HepG2 (cell line): ENCODE results near the gene CCDC80. TPM values are rescaled to one million over a fixed set of nuclear protein-coding genes. Genes with fewer than 3 reads are reported as not detected.

Experiments
- ATAC-seq: fragments of 200-7000 bp; cut with Tn5 transposase; 3 replicates; pipeline ENCODE4 v1.9.1; 2020; ENCODE audit warnings: mild to moderate bottlenecking, moderate library complexity
- BruUV-seq: library from RNA; stranded (reverse); fragments of 400-500 nt; replicated peaks from 2 replicates; lab custom pipeline; 2021; lab: Mats Ljungman, UMichigan
- CTCF ChIA-PET: fragments of 300-600 bp; formaldehyde crosslinking; extraction: SDS; loops from one replicate; lab custom pipeline; 2021; ENCODE audit warnings: low total read pairs, inconsistent platforms, low intra/inter-chr PET ratio; lab: Yijun Ruan, JAX
- POLR2A ChIA-PET: fragments of 350-600 bp; sonication (Branson Sonifier 250); formaldehyde crosslinking; loops from one replicate; lab custom pipeline; 2020; ENCODE audit warnings: antibody characterized with exemption, inconsistent platforms; lab: Yijun Ruan, JAX
- DNase-seq: peaks from one replicate; pipeline ENCODE4 v3.0.0-alpha.2; 2015; ENCODE audit warnings: low spot score
- FAIRE-seq: peaks from 3 replicates; lab custom pipeline; 2011; peaks lifted over from hg19 to GRCh38; lab: Jason Lieb, UNC
- H2AFZ ChIP-seq: one replicate; pipeline ENCODE4 v1.6.1; 2011; ENCODE audit warnings: low read length, inconsistent platforms
- H3K27ac ChIP-seq: fragments of 300-600 bp; 3 replicates; pipeline ENCODE4 v1.8.0; 2011; ENCODE audit warnings: mixed run types, mild to moderate bottlenecking, mixed read lengths, low read length, inconsistent platforms; ENCODE audit not compliant: insufficient read depth; ENCODE audit errors: extremely low read length
- H3K27me3 ChIP-seq, 2 experiments: fragments of 200-600 bp in 1 of 2; 2 replicates in 1 of 2; 3 replicates in 1 of 2; pipeline versions ENCODE4 v1.6.0 to v1.8.0; 2011; ENCODE audit warnings: low read length in 2 of 2, mild to moderate bottlenecking in 2 of 2, moderate library complexity in 2 of 2, inconsistent platforms in 1 of 2; ENCODE audit not compliant: insufficient read depth in 2 of 2, control insufficient read depth in 1 of 2
- H3K36me3 ChIP-seq, 2 experiments: fragments of 200-600 bp in 1 of 2; replicated peaks in 1 of 2; 2 replicates in 1 of 2; 3 replicates in 1 of 2; pipeline versions ENCODE4 v1.5.1 to v1.8.0; 2011; ENCODE audit warnings: low read length in 2 of 2, inconsistent platforms in 1 of 2; ENCODE audit not compliant: insufficient read depth in 2 of 2, control insufficient read depth in 1 of 2
- H3K4me1 ChIP-seq: 2 replicates; pipeline ENCODE4 v1.5.1; 2012; ENCODE audit warnings: low read length, inconsistent platforms; ENCODE audit not compliant: insufficient read depth
- H3K4me2 ChIP-seq: 2 replicates; pipeline ENCODE4 v1.6.0; 2011; ENCODE audit warnings: low read depth, low read length, inconsistent platforms
- H3K4me3 ChIP-seq, 3 experiments: fragments of 200-600 bp in 1 of 3; sonication (generic), shearing (Covaris generic) in 1 of 3; replicated peaks in 1 of 3; 2 replicates each; pipeline ENCODE4 v1.5.1; 2011 to 2016; ENCODE audit warnings: low read length in 3 of 3, inconsistent platforms in 2 of 3, low read depth in 2 of 3, mild to moderate bottlenecking in 2 of 3, control low read depth in 1 of 3, mixed read lengths in 1 of 3; ENCODE audit not compliant: insufficient read depth in 1 of 3
- H3K79me2 ChIP-seq: one replicate; pipeline ENCODE4 v1.6.1; 2011; ENCODE audit warnings: low read length, inconsistent platforms; ENCODE audit not compliant: insufficient read depth
- H3K9ac ChIP-seq: 2 replicates; pipeline ENCODE4 v1.6.0; 2011; ENCODE audit warnings: mild to moderate bottlenecking, low read depth, low read length, inconsistent platforms; ENCODE audit not compliant: insufficient read depth
- H3K9me3 ChIP-seq: 2 replicates; pipeline ENCODE4 v1.5.1; 2012; ENCODE audit warnings: mild to moderate bottlenecking, low read length
- H4K20me1 ChIP-seq: 2 replicates; pipeline ENCODE4 v1.6.0; 2011; ENCODE audit warnings: inconsistent platforms, mild to moderate bottlenecking, low read length, moderate library complexity; ENCODE audit not compliant: insufficient read depth
- ATF7 ChIP-seq, 2 experiments: fragments of 450-650 bp in 1 of 2; sonication (generic) in 1 of 2; formaldehyde crosslinking in 1 of 2; IDR thresholded peaks; 2 replicates each; pipeline versions ENCODE4 v1.4.0 to v1.6.1; 2016 to 2020; ENCODE audit warnings: antibody characterized with exemption in 1 of 2, mild to moderate bottlenecking in 1 of 2, missing genetic modification reagents in 1 of 2
- ETV5 ChIP-seq: IDR thresholded peaks from 2 replicates; pipeline ENCODE4 v1.6.1; 2018; ENCODE audit warnings: missing biosample characterization, missing genetic modification reagents, inconsistent platforms, borderline replicate concordance
- FOXA1 ChIP-seq, 2 experiments: fragments of 450-650 bp in 1 of 2; sonication (generic) in 1 of 2; formaldehyde crosslinking in 1 of 2; IDR thresholded peaks; 2 replicates each; pipeline versions ENCODE4 v1.4.0 to v1.6.1; 2016 to 2020; ENCODE audit warnings: missing genetic modification reagents in 1 of 2
- MIER3 ChIP-seq: IDR thresholded peaks from 2 replicates; pipeline ENCODE4 v1.6.1; 2016; ENCODE audit warnings: missing compliant biosample characterization, borderline replicate concordance
- NFKB2 ChIP-seq: sonication (generic); formaldehyde crosslinking; IDR thresholded peaks from 2 replicates; pipeline ENCODE4 v1.4.0; 2020; ENCODE audit warnings: missing genetic modification reagents, borderline replicate concordance
- SNAI1 ChIP-seq: sonication (generic); formaldehyde crosslinking; IDR thresholded peaks from 2 replicates; pipeline ENCODE4 v1.5.0; 2020; ENCODE audit warnings: mild to moderate bottlenecking, missing genetic modification reagents, borderline replicate concordance
- TMF1 ChIP-seq: sonication (generic); formaldehyde crosslinking; IDR thresholded peaks from 2 replicates; pipeline ENCODE4 v1.8.1; 2022; ENCODE audit warnings: low read depth, missing genetic modification reagents
- TOE1 ChIP-seq: sonication (generic); formaldehyde crosslinking; IDR thresholded peaks from 2 replicates; pipeline ENCODE4 v1.4.0; 2020; ENCODE audit warnings: mild to moderate bottlenecking, missing genetic modification reagents
- ZNF430 ChIP-seq: sonication (generic); formaldehyde crosslinking; IDR thresholded peaks from 2 replicates; pipeline ENCODE4 v1.9.0; 2021; ENCODE audit warnings: mild to moderate bottlenecking, missing genetic modification reagents
- ZNF549 ChIP-seq: sonication (generic); formaldehyde crosslinking; IDR thresholded peaks from 2 replicates; pipeline ENCODE4 v1.5.0; 2020; ENCODE audit warnings: missing genetic modification reagents
- ZNF672 ChIP-seq: sonication (generic); formaldehyde crosslinking; IDR thresholded peaks from 2 replicates; pipeline ENCODE4 v1.8.1; 2022; ENCODE audit warnings: missing genetic modification reagents
- ZNF879 ChIP-seq: sonication (generic); formaldehyde crosslinking; IDR thresholded peaks from 2 replicates; pipeline ENCODE4 v1.8.1; 2023; ENCODE audit warnings: missing genetic modification reagents
- WGBS: methylation state at CpG from one replicate; pipeline ENCODE4 v1.1.6; 2017; ENCODE audit warnings: low lambda C conversion rate; 5-methylcytosine and 5-hydroxymethylcytosine counted together
- in situ Hi-C: cut with HindIII; loops from 2 replicates; pipeline ENCODE4 v1.10.0; 2017; ENCODE audit warnings: low pct_unique_long_range_greater_than_20kb; ENCODE audit not compliant: extremely low pct_ligation_motif_present
- intact Hi-C: fragments of 100-400 bp; cut with micrococcal nuclease; formaldehyde crosslinking; loops from one replicate; pipeline ENCODE4 v1.10.0; 2022; ENCODE audit not compliant: unreplicated experiment
- polyA plus RNA-seq, 8 experiments: library from polyadenylated mRNA; depleted of rRNA in 3 of 8; stranded (reverse) in 7 of 8; unstranded in 1 of 8; fragments of >200 nt; fragmentation: Illumina TruSeq in 4 of 8; extraction: Trizol in 4 of 8; gene quantifications; 2 replicates each; pipeline versions ENCODE4 v1.2.1 to v1.2.3, GENCODE V29; 2011 to 2016; ENCODE audit warnings: low read depth in 4 of 8, missing spikeins in 1 of 8, mixed read lengths in 1 of 8; ENCODE audit not compliant: insufficient read depth in 1 of 8
- total RNA-seq, 5 experiments: library from RNA; depleted of rRNA; stranded (reverse); fragments of >200 nt; fragmentation: Illumina TruSeq; extraction: Trizol; gene quantifications; 2 replicates each; pipeline ENCODE4 v1.2.3, GENCODE V29; 2016; ENCODE audit warnings: low read depth in 1 of 5
- TF ChIP-seq, protein P1 (sequence below): sonication (generic); formaldehyde crosslinking; IDR thresholded peaks from 2 replicates; pipeline ENCODE4 v1.4.0; 2020; ENCODE audit warnings: missing genetic modification reagents, mild to moderate bottlenecking, borderline replicate concordance
- TF ChIP-seq, protein P2 (sequence below): sonication (generic); formaldehyde crosslinking; IDR thresholded peaks from 2 replicates; pipeline ENCODE4 v1.4.0; 2020; ENCODE audit warnings: missing genetic modification reagents, borderline replicate concordance

CCDC80 gene
- total and polyA plus RNA-seq, 2 of the 13 experiments (the other 11 are each of a cell fraction or from before 2014, with no cell fraction given) = not detected

DNA sequence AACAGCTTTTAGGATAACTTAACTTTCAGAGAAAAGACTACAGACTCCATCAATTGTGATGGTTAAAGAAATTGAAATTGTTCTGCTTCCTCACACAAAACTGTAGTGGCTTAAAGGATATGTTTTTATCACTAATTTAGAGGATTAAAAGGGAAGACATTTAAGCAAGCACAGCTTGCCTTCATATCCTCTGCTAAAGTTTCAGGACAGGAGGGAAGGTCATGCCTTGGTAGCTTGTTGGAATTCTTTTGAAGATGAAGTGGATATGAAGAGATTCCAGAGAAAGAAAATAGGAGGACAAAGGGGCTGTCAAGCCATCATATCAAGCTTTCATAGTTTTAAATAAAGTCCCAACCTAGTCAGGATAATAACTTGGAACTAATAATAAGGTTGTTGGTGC is 33.1 kb downstream of the CCDC80 start (continued):
- TF ChIP-seq, protein P1, sequence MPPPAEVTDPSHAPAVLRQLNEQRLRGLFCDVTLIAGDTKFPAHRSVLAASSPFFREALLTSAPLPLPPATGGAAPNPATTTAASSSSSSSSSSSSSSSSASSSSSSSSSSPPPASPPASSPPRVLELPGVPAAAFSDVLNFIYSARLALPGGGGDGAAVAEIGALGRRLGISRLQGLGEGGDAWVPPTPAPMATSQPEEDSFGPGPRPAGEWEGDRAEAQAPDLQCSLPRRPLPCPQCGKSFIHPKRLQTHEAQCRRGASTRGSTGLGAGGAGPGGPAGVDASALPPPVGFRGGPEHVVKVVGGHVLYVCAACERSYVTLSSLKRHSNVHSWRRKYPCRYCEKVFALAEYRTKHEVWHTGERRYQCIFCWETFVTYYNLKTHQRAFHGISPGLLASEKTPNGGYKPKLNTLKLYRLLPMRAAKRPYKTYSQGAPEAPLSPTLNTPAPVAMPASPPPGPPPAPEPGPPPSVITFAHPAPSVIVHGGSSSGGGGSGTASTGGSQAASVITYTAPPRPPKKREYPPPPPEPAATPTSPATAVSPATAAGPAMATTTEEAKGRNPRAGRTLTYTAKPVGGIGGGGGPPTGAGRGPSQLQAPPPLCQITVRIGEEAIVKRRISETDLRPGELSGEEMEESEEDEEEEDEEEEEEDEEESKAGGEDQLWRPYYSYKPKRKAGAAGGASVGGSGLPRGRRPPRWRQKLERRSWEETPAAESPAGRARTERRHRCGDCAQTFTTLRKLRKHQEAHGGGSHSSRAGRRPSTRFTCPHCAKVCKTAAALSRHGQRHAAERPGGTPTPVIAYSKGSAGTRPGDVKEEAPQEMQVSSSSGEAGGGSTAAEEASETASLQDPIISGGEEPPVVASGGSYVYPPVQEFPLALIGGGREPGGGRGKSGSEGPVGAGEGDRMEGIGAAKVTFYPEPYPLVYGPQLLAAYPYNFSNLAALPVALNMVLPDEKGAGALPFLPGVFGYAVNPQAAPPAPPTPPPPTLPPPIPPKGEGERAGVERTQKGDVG = no peak
- TF ChIP-seq ZNF549 (CRISPR knock-in tag) (no peak), SNAI1 (CRISPR knock-in tag) (no peak), NFKB2 (CRISPR knock-in tag) (no peak), ZNF879 (no peak), ZNF430 (CRISPR knock-in tag) (no peak), ETV5 (CRISPR knock-in tag) (no peak), ZNF672 (CRISPR knock-in tag) (no peak)

DNA sequence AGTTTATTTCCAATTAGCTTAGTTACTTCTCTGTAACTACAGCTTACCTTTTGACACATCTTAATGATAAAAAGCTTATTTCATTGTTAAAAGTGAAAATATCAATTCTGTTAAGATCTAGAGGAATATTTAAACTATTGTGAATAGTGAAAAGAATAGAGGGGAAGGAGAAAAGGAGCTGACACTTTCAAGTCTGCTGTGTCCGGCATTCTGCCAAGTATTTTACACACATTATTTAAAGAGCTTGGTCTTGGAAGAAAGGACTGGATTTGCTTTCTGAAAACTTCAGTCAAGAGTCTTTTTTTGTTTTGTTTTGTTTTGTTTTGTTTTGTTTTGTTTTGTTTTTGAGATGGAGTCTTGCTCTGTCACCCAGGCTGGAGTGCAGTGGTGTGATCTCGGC is 34.8 kb downstream of the CCDC80 start:
- no peak overlapping the region for H3K27ac ChIP-seq
- no TSS peak for BruUV-seq
- CTCF ChIA-PET = no interaction called here
- H2AFZ ChIP-seq = no peak overlapping the region
- POLR2A ChIA-PET = no interaction called here
- peaks cover 0 to under 1% of the 10 kb centered on the region in 2 experiments; a peak in 1 of 5 replicates for H3K27me3 ChIP-seq
- in situ Hi-C loops = no loop called here
- WGBS = 62% methylated on average over 2 of the region's 2 CpGs
- intact Hi-C loops = no loop called here
- no peak for DNase-seq
- no peak overlapping the region for H3K4me3 ChIP-seq
- H3K9me3 ChIP-seq = no peaks in the 10 kb centered on the region
- no peak for ATAC-seq
- H4K20me1 ChIP-seq = no peaks in the 10 kb centered on the region
- no peak for FAIRE-seq
- H3K79me2 ChIP-seq = no peaks in the 10 kb centered on the region
- no peaks in the 10 kb centered on the region for H3K4me1 ChIP-seq
- H3K9ac ChIP-seq = no peak overlapping the region
- no peaks in the 10 kb centered on the region for H3K36me3 ChIP-seq
- no peak overlapping the region for H3K4me2 ChIP-seq
- TF ChIP-seq, protein P2, sequence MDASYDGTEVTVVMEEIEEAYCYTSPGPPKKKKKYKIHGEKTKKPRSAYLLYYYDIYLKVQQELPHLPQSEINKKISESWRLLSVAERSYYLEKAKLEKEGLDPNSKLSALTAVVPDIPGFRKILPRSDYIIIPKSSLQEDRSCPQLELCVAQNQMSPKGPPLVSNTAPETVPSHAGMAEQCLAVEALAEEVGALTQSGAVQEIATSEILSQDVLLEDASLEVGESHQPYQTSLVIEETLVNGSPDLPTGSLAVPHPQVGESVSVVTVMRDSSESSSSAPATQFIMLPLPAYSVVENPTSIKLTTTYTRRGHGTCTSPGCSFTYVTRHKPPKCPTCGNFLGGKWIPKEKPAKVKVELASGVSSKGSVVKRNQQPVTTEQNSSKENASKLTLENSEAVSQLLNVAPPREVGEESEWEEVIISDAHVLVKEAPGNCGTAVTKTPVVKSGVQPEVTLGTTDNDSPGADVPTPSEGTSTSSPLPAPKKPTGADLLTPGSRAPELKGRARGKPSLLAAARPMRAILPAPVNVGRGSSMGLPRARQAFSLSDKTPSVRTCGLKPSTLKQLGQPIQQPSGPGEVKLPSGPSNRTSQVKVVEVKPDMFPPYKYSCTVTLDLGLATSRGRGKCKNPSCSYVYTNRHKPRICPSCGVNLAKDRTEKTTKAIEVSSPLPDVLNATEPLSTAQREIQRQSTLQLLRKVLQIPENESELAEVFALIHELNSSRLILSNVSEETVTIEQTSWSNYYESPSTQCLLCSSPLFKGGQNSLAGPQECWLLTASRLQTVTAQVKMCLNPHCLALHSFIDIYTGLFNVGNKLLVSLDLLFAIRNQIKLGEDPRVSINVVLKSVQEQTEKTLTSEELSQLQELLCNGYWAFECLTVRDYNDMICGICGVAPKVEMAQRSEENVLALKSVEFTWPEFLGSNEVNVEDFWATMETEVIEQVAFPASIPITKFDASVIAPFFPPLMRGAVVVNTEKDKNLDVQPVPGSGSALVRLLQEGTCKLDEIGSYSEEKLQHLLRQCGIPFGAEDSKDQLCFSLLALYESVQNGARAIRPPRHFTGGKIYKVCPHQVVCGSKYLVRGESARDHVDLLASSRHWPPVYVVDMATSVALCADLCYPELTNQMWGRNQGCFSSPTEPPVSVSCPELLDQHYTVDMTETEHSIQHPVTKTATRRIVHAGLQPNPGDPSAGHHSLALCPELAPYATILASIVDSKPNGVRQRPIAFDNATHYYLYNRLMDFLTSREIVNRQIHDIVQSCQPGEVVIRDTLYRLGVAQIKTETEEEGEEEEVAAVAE (CRISPR knock-in tag) = no peak
- TF ChIP-seq TOE1 (CRISPR knock-in tag) = no peak
- no peak for TF ChIP-seq ATF7 (IDR thresholded peaks at IDR 0.05)
- no peak for TF ChIP-seq ATF7 (CRISPR knock-in tag; IDR thresholded peaks at IDR 0.05)
- TF ChIP-seq MIER3 (CRISPR knock-in tag) = no peak
- no peak for TF ChIP-seq TMF1
- TF ChIP-seq FOXA1 (IDR thresholded peaks at IDR 0.05) = no peak
- no peak for TF ChIP-seq FOXA1 (CRISPR knock-in tag; IDR thresholded peaks at IDR 0.05)
